Daoy (cell line): ENCODE results near the gene PABPN1L. TPM values are rescaled to one million over a fixed set of nuclear protein-coding genes. Genes with fewer than 3 reads are reported as not detected.

Source experiments
- DNase-seq: peaks from one replicate; pipeline ENCODE4 v3.0.0-alpha.2; 2015; ENCODE audit warnings: low read depth
- total RNA-seq: library from RNA; depleted of rRNA; stranded (reverse); fragments of >200 nt; shearing (Covaris generic); gene quantifications from 2 replicates; pipeline ENCODE4 v1.2.3, GENCODE V29; 2014

The PABPN1L gene
- total RNA-seq, 1 experiment from 2014 or later, result not detected

DNA sequence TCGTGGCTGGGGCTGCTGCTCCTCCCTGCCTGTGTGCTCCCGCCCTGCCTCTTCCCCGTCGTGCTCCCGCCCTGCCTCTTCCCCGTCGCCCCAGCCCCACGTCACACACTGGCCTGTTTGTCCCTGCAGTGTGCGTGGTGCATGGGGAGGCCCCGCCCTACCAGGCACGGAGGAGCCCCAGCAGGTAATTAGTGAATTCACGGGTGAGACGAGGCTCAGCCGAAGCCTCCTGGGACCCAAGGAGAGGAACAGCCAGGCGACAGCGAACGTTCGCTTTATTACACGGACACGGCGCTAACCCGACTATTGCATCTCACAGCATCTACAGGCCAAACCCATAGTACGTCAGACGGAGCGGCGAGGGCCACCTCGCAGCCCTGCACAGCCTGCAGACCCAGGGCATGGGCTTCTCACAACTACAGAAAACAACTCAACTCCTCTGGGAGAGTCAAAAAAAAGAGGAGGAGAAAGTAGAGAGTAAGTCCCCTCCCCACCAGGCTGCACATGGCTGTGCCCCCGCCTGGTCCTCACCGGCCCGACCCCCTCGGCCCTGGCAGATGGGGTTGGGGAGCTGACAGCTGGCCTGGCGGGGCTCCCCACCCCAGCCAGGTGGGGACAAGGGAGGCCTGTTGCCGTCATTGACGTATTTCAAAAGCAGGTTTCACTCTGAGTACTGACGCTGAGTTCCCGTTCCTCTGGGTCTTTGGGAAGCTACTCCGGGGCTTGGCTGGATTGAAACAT, 4.3 kb upstream of the PABPN1L start:
- no peak for DNase-seq

DNA sequence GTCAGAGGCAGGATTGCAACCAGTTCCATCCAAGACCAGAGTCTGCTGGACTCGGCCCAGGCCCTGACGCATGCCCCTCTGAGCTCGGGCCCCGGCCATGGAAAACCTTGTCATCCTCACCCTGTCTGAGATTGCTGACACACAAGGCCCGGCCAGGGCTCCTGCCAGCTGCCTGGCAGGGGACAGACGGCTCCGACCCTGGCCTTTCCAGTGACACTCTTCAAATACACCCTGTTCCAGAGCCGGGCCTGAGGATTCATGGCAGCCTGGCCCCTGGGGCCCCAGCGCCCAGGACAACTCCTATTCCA, 3.2 kb upstream of the PABPN1L start:
- DNase-seq, result no peak

DNA sequence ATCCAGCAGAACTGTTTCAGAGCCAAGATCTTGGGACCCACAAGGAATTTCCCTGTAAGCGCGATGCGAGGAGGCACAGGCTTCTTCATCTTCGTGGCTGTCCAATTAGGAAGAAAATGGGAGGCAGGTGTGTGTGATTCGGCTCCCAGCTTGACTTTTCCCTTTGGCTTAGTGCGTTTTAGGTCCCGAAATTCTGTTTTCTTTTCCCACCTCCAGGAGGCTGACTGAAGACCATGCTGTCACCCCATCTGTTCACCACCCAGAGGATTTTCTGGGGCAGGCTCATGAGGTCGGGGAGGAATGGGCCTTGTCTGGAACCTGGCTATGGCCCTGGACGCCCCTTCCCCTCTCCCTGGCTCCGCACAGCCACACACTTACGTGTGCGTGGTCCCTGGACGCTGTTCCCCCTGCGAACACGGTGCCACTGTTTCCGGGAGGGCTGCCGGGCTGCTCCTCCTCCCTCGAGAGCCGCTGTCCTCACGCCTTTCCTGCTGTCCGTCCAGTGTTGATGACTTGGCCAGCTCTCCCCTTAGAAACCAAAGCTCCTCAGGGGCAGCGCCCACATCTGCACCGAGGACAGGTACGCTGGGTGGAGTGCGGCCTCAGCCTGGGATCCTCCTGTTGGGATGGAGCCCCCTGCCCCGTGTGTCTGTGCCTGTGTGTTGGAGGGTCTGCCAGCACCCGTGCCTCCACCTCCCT, 2.7 kb upstream of the PABPN1L start:
- no peak for DNase-seq

GRCh38 chr16:88867581-88868246, 1.3 kb upstream of the PABPN1L start:
- no peak for DNase-seq

DNA sequence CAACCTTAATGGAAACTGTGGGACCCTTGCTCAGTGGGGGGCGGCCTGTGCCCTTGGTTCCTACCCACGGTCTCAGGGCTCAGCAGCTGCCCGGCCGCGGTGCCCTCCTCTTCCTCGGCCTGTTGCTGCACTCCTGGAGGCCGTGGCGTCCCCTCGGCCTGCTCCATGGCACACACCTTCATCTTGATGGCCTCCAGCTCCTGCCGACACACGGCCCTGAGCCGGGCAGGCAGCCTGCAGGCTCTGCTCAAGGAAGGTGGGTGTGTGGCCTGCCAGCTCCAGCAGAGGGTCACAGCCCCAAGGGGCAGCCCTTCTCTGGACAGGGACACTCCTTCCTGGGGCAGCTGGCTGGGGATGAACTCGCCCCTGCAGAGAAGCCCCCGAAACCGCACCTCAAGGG, 718 bp downstream of the PABPN1L start:
- DNase-seq, result no peak

DNA sequence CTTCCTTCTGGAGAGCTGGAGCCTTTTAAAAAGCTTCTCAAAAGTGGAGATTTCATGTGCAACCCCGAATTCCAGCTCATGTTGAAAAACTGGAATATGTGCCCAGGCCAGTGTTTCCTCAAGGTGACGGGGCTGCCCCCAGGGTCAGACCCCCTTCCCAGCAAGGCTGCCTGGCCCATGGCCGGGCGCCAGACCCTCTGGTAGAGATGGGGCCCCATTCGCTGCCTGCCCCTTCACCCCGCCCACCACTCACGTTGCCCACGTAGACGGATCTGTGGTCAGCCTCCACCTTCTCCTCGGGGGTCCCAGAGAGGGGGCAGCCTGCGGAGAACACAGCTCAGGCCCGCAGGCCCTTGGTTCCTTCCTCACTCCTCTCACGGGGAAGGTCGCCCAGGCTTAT, 1.1 kb downstream of the PABPN1L start:
- no peak for DNase-seq

DNA sequence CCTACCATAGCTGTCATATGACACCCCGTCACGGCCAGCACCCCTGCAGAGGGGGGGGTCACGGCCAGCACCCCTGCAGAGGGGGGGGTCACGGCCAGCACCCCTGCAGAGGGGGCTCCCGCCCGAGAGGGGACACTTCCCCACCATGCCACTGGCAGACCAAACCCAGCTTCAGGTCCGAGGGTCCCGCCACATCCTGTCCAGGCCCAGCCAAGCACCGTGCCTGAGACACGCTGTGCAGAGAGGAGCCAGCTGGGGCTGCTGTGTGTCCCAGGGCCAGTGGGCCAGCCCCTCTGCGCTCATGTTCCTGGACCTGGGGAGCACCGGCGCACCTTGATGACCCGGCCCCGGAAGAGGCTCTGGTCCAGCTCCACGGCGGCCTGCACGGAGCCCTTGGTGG, 1.9 kb downstream of the PABPN1L start:
- DNase-seq, result no peak

GRCh38 chr16:88864099-88864498, 2.4 kb downstream of the PABPN1L start:
- no peak for DNase-seq

DNA sequence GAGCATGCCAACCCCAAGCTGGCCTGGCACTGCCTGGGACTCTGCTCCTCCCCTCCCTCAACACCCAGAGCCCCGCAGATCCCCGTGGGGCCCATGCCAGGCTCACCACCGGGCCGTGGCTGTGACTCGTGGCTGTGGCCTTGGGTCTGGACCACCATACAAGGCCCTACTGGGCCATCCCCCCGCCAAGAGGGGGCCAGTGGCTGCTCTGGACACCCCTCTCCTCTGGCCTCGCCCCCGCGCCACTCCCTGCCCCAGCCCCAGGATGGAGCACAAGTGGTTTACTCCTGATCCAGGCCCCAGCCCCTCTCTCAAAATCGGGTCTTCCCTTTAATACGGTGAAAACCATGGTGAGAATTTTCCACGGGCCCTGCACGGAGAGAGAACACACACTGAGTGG, 3.0 kb downstream of the PABPN1L start:
- DNase-seq, result no peak

DNA sequence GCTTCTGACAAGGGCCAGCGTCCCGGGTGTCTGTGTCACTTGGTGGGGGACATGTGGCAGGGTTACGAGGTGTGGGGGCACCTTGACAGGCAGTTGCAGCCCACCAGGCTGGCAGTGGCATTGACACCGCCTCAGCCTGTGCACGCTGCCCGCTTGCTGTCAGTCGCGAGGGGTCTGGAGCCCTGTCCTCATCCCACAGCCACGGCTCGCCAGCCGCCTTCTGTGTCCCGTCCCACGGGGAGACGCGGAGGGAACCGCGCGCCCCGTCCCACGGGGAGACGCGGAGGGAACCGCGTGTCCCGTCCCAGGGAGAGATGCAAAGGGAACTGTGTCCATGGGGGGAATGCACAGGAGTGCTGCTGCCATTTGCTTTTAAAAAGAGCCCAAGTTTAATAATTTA, 3.5 kb downstream of the PABPN1L start:
- no peak for DNase-seq

GRCh38 chr16:88861359-88861758, 5.1 kb downstream of the PABPN1L start:
- DNase-seq, result no peak

GRCh38 chr16:88859381-88860091, 6.9 kb downstream of the PABPN1L start:
- no peak for DNase-seq

DNA sequence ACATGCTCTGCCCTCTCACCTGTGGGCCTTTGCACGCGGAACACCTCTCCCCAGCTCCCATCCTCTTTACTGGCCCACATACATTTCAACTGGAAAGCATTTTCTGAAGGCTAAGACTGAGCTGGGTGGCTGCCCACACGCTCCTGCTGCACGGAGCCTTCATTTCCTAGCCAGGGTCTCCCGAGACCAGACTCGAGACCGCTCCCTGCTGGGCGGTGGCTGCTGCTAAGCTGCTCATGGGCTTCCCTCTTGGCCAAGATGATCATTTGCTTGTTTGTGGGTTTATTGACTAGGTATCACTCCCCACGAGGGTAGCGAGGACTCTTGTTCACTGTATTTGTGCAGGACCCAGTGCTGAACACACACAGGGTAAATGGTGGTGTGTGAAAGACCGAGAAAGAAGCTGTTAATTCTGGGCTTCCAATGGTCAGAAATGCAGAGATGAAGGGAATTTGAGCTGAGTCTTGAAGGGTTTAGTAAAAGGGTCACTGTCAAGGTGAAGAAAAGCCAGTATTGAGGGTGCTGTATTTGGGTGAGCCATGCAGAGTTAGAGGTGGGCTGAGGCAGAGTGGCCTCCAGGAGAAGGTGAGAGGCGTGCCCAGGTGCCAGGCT, 8.6 kb downstream of the PABPN1L start:
- peak; percentile 71 for DNase-seq

GRCh38 chr16:88856828-88857727, 9.4 kb downstream of the PABPN1L start, which contains the start of the genes GALNS and TRAPPC2L:
Gene GALNS, minus strand, starts transcription at chr16:88856947. Its CDS starts 70 bp downstream, at chr16:88856877.
Gene TRAPPC2L, plus strand, starts transcription at chr16:88857127. Its CDS starts 24 bp downstream, at chr16:88857151.
- DNase-seq, result peak; percentile 96

DNA sequence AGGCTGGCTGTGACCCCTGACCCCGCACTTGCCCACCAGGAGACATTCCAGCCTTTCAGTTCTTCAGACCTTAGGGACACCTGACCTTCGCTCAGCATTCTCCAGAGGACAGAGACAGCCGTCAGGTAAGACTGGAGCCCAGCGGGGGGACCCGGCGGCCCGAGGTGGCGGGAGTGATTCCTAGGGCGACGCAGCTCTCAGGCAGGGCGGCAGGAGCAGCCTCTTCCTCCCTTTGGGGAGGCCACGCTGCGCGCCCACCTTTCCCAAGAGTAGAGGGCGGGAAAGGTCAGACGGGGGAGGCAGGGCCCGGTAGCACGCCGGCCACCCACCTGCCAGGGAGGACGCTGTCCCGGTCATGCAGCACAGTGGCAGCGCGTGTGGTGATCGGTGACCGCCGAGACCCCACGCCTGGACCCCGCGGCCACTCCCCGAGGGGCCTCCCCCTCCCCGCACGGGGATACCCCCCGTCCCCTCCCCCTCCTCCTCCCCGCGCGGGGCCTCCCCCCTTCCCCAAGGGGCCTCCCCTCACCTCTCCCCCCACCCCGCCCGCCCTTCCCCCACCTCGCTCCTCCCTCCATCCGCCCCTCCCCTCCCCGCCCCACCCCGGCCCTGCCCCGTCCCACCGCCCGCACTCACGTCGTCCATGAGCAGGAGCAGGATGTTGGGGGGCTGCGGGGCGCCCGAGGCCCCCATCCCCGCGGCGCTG, 10.2 kb downstream of the PABPN1L start:
- DNase-seq, result no peak

DNA sequence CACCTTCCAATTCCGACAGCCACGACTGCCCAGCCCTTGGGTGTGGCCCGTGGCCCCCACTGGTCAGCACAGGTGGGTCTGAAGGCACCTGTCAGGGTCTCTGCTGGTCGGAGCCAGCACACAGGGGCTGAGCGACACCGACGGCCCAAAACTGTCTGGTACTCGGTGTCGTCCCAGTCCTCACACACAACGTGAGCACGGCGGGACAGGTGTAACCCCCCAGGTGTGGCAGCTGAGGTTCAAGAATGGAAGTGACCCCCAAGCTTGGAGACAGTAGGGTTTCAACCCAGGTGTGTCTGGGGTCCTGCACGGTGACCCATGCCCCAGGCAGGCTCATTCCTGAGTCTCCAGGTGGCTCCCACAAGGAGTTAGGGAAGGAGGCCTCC, 10.7 kb downstream of the PABPN1L start:
- no peak for DNase-seq

DNA sequence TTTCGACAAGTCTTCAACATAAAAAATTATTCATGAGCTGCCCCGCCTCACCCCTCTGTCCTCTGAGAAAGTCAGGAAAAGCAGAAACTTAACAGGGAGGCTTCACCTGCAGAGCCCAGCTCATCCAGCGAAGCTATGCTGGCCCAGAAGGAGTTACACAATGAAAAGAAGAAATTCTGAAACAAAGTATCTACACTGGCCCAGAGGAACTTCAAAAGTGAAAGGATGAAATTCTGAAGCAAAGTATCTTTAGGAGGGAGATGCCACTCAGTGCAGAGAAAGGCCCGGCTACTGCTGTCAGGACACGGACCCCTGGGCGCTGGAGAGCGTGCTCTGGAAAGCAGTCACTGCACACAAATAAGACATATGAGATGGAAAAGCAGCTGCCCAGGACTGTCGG, 11.3 kb downstream of the PABPN1L start:
- DNase-seq, result no peak

GRCh38 chr16:88854306-88855111, 12.0 kb downstream of the PABPN1L start:
- no peak for DNase-seq

- no peak for DNase-seq
These were observed 13.0 kb downstream of the PABPN1L start for GRCh38 chr16:88853325-88853941.
